ENCODE results near the gene SYCN.

Gene SYCN

GRCh38 chr19:39172700-39173501, 31.2 kb downstream of the SYCN start:
- DNase-seq (ENCODE audit: low read depth in 2 of 3, low spot score in 1 of 3), result no peak

- no peak for DNase-seq (ENCODE audit: low read depth in 2 of 3, low spot score in 1 of 3)
Observed at GRCh38 chr19:39171479-39172465, 32.3 kb downstream of the SYCN start.

- DNase-seq (ENCODE audit: low read depth in 2 of 3, low spot score in 1 of 3), result no peak
Observed at GRCh38 chr19:39170386-39171231, 33.5 kb downstream of the SYCN start.

GRCh38 chr19:39169143-39169810, 34.8 kb downstream of the SYCN start:
- DNase-seq (ENCODE audit: low read depth in 2 of 3, low spot score in 1 of 3), result no peak

- DNase-seq (ENCODE audit: low read depth in 2 of 3, low spot score in 1 of 3), result no peak
Observed at GRCh38 chr19:39168258-39169142, 35.6 kb downstream of the SYCN start.

- DNase-seq (ENCODE audit: low read depth in 2 of 3, low spot score in 1 of 3), result no peak
Observed at GRCh38 chr19:39167461-39168257, 36.4 kb downstream of the SYCN start.

GRCh38 chr19:39166571-39167391, 37.3 kb downstream of the SYCN start:
- no peak for DNase-seq (ENCODE audit: low read depth in 2 of 3, low spot score in 1 of 3)

GRCh38 chr19:39165857-39166256, 38.2 kb downstream of the SYCN start:
- DNase-seq (ENCODE audit: low read depth in 2 of 3, low spot score in 1 of 3), result no peak

GRCh38 chr19:39164289-39164688, 39.8 kb downstream of the SYCN start:
- DNase-seq (ENCODE audit: low read depth in 2 of 3, low spot score in 1 of 3), result no peak

- DNase-seq (ENCODE audit: low read depth in 2 of 3, low spot score in 1 of 3), result no peak
Observed at GRCh38 chr19:39163621-39164020, 40.4 kb downstream of the SYCN start.

- no peak for DNase-seq (ENCODE audit: low read depth in 2 of 3, low spot score in 1 of 3)
Observed at GRCh38 chr19:39162441-39163043, 41.5 kb downstream of the SYCN start.

GRCh38 chr19:39160889-39161672, 43.0 kb downstream of the SYCN start:
- DNase-seq (ENCODE audit: low read depth in 2 of 3, low spot score in 1 of 3), result no peak

GRCh38 chr19:39160523-39160861, 43.6 kb downstream of the SYCN start:
- DNase-seq (ENCODE audit: low read depth in 2 of 3, low spot score in 1 of 3), result no peak

GRCh38 chr19:39158646-39159260, 45.3 kb downstream of the SYCN start:
- no peak for DNase-seq (ENCODE audit: low read depth in 2 of 3, low spot score in 1 of 3)

GRCh38 chr19:39157997-39158389, 46.1 kb downstream of the SYCN start:
- DNase-seq (ENCODE audit: low read depth in 2 of 3, low spot score in 1 of 3), result no peak

- DNase-seq (ENCODE audit: low read depth in 2 of 3, low spot score in 1 of 3), result no peak
Observed at GRCh38 chr19:39157275-39157996, 46.6 kb downstream of the SYCN start.
